Measurements from ENCODE around the gene CRACR2A. TPM values are rescaled to one million over a fixed set of nuclear protein-coding genes. Genes with fewer than 3 reads are reported as not detected.

The CRACR2A gene
- total and polyA plus RNA-seq, 2 of the 13 experiments (the other 11 are each of a cell fraction or from before 2014, with no cell fraction given), result 0.09 to 0.20 TPM

- TF ChIP-seq ZBTB4 (CRISPR knock-in tag; IDR thresholded peaks at IDR 0.05; ENCODE audit: borderline replicate concordance) (no peak), KLF12 (CRISPR knock-in tag; IDR thresholded peaks at IDR 0.05; ENCODE audit: borderline replicate concordance) (no peak)
Observed at GRCh38 chr12:3698218-3698974, 54.5 kb downstream of the CRACR2A start (continued).

- Histone ChIP-seq H3K4me2 (ENCODE audit: low read depth, low read length) (no peak overlapping the region), H3K36me3 (replicated peaks in 1 of 2; ENCODE audit: control insufficient read depth in 1 of 2, insufficient read depth in 2 of 2, low read length in 2 of 2) (no peaks in the 10 kb centered on the region), H3K9me3 (ENCODE audit: low read length) (no peaks in the 10 kb centered on the region), H3K27ac (ENCODE audit: extremely low read length, insufficient read depth, low read length) (no peak overlapping the region), H2AFZ (ENCODE audit: low read length) (no peak overlapping the region), H3K4me1 (ENCODE audit: insufficient read depth, low read length) (no peaks in the 10 kb centered on the region), H3K27me3 (ENCODE audit: control insufficient read depth in 1 of 2, insufficient read depth in 2 of 2, low read length in 2 of 2) (no peaks in the 10 kb centered on the region; a peak in 1 of 5 replicates), H3K79me2 (ENCODE audit: insufficient read depth, low read length) (no peaks in the 10 kb centered on the region), H4K20me1 (ENCODE audit: insufficient read depth, low read length) (no peaks in the 10 kb centered on the region), H3K9ac (ENCODE audit: insufficient read depth, low read depth, low read length) (no peak overlapping the region), H3K4me3 (replicated peaks in 1 of 3; ENCODE audit: insufficient read depth in 1 of 3, low read depth in 2 of 3, low read length in 3 of 3) (no peak overlapping the region)
- CTCF ChIA-PET (ENCODE audit: low intra/inter-chr PET ratio, low total read pairs), result no interaction called here
- 43% methylated on average over 3 of the region's 5 CpGs for WGBS (ENCODE audit: low lambda C conversion rate)
- intact Hi-C loops (cut with micrococcal nuclease; ENCODE audit: unreplicated experiment) (no loop called here), in situ Hi-C loops (cut with HindIII; ENCODE audit: extremely low pct_ligation_motif_present, low pct_unique_long_range_greater_than_20kb) (no loop called here)
- DNase-seq (ENCODE audit: low spot score) (no peak), FAIRE-seq (no peak), ATAC-seq (no peak)
- no peak for TF ChIP-seq ZNF318 (CRISPR knock-in tag; IDR thresholded peaks at IDR 0.05)
- peak; percentile 44; the same call in 1 of the 2 replicates for TF ChIP-seq ZNF768 (CRISPR knock-in tag; IDR thresholded peaks at IDR 0.05)
- BruUV-seq (replicated peaks), result no TSS peak
- POLR2A ChIA-PET, result no interaction called here
Observed at GRCh38 chr12:3697311-3697870, 55.5 kb downstream of the CRACR2A start.

Data from HepG2 (cell line).